GM21528 (cell line): ENCODE results near the gene RNPEPL1.

ENCODE experiments used
- ATAC-seq: cut with Tn5 transposase; IDR thresholded peaks from one replicate; pipeline ENCODE4 v1.9.1; 2021; ENCODE audit warnings: mild to moderate bottlenecking, moderate library complexity; ENCODE audit not compliant: unreplicated experiment, low FRiP score

RNPEPL1 gene

GRCh38 chr2:240588669-240589068 is 20.4 kb downstream of the RNPEPL1 start:
- ATAC-seq: no peak

- ATAC-seq: no peak
These were observed 21.1 kb downstream of the RNPEPL1 start for GRCh38 chr2:240589375-240589774.

- no peak for ATAC-seq
These were observed 21.7 kb downstream of the RNPEPL1 start for GRCh38 chr2:240589850-240590525.

GRCh38 chr2:240590681-240591111 is 22.4 kb downstream of the RNPEPL1 start:
- no peak for ATAC-seq

- no peak for ATAC-seq
These were observed 22.9 kb downstream of the RNPEPL1 start for GRCh38 chr2:240591226-240591625.

GRCh38 chr2:240591784-240592183 is 23.5 kb downstream of the RNPEPL1 start:
- no peak for ATAC-seq

- no peak for ATAC-seq
These were observed 24.9 kb downstream of the RNPEPL1 start for GRCh38 chr2:240593026-240593702.

DNA sequence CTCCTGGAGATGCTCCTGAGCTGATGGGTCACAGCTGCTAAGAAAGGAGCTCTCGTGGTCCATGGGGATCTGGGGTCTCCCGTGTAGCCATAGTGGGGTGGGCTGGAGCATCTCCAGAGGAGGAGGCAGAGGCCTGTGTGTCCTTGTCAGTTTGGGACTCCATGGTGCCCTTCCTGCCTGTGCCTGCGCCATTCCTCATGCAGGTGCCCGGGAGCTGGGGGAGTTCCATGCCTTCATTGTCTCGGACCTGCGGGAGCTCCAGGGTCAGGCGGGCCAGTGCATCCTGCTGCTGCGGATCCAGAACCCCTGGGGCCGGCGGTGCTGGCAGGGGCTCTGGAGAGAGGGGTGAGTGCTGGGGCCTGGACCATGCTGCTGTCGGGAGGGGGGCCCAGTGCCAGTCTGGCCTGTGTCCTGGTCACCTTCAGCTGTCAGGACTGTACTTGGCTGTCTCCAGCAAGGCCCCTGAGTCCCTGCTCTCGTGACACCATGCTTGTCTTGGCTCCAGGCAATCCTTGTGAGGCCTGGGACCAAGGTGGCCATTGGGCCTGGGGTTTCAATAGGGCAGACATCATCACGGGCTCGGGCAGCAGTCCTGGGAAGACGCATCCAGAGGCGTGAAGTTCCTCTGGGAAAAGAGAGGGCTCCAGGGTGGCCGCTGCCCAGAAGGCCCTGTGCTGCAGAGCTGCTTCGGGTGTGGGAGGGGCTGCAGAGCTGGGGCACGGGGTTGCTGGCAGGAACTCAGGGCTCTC is 25.6 kb downstream of the RNPEPL1 start:
- no peak for ATAC-seq

DNA sequence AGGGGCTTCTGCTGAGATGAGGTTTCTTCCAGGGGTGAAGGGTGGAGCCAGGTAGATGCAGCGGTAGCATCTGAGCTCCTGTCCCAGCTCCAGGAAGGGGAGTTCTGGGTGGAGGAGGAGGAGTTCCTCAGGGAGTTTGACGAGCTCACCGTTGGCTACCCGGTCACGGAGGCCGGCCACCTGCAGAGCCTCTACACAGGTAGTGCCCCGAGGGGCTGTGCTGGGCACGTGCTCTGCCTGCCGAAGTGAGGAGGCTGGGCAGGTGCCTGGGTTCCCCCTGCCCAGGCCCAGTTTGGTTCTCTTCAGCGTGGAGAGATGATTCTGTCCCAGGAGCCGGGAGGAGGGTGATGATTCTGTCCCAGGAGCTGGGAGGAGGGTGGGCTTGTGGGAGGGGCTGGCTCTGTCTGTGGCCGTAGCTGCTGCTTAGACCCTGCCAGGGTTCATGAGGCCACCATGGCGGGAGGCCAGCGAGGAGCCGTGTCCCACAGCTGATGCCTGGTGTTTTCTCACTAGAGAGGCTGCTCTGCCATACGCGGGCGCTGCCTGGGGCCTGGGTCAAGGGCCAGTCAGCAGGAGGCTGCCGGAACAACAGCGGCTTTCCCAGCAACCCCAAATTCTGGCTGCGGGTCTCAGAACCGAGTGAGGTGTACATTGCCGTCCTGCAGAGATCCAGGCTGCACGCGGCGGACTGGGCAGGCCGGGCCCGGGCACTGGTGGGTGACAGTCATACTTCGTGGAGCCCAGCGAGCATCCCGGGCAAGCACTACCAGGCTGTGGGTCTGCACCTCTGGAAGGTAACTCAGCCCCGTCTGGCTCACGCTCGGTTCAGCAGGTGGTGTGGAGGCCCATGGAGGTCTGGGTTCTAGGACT is 26.5 kb downstream of the RNPEPL1 start:
- no peak for ATAC-seq

- no peak for ATAC-seq
These were observed 27.2 kb downstream of the RNPEPL1 start for GRCh38 chr2:240595381-240596079.

DNA sequence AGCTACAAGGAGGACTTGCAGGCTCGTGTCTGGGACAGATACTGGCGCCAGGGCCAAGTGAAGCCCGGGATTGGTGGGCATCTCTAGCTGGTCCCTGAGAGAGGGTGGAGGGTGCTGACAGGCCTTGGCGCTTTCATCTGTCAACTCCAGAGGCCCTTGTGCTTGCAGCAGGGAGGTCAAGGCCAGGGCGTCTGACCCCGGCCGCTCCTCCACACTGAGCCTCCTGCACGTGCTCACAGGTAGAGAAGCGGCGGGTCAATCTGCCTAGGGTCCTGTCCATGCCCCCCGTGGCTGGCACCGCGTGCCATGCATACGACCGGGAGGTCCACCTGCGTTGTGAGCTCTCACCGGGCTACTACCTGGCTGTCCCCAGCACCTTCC is 27.8 kb downstream of the RNPEPL1 start:
- ATAC-seq: no peak

DNA sequence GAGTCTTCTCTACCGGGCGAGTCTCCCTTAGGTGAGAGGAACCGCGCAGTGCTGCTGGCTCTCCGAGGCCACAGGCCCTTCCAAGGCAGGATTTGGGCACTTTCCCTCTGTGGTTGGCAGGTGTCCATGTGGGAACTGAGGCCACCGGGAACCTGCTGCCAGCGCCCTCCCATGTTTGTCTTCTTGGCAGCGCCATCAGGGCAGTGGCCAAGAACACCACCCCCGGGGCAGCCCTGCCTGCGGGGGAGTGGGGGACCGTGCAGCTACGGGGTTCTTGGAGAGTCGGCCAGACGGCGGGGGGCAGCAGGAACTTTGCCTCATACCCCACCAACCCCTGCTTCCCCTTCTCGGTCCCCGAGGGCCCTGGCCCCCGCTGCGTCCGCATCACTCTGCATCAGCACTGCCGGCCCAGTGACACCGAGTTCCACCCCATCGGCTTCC is 28.2 kb downstream of the RNPEPL1 start:
- ATAC-seq: no peak

DNA sequence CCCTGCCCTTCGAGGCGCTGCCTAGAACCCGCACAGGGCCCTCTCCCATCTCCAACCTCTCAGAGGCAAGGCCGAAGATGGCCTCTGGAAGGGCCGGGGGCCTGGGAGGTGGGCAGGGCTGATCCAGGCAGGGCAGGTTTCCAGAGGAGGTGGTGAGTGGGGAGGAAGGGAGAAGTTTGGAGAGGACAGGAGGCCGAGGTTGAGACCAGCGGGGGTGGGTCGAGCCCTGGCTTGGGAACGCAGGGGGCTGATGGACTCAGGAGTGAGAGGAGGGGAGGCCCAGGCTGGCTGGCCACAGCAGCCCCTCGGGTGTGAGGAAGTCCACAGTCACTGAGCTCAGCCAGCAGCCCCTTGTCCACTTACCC is 28.8 kb downstream of the RNPEPL1 start:
- ATAC-seq: no peak

DNA sequence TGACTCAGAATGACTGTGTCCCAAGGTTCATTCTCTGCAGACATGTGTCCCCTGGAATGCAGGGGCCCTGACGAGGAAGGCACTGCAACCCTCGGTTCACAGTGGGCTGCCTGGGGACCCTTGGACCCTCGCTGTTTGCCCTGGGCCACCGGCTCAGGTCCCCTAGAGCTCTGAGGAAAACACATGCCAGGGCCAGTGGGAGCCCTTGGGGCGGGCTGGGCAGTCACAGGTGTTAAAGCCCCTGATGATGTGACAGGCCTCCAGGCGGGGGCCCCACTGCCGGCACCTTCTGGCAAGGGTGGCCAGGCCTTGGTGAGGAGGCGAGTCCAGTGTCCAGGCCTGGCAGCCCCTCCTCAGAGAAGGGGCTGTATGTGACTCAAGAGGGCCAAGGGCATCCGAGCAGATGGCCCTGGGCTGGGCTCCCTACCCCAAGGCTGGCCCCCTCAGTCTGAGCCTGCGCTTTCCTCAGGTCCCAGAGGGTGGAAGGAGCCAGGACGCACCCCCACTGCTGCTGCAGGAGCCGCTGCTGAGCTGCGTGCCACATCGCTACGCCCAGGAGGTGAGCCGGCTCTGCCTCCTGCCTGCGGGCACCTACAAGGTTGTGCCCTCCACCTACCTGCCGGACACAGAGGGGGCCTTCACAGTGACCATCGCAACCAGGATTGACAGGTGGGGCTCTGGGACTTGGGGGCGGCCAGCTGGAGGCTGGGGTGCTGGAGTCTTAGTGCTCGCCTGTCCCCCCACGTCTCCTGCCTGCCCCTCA is 29.3 kb downstream of the RNPEPL1 start:
- ATAC-seq: no peak

GRCh38 chr2:240598311-240598911 is 30.1 kb downstream of the RNPEPL1 start:
- no peak for ATAC-seq

- ATAC-seq: no peak
These were observed 30.9 kb downstream of the RNPEPL1 start for GRCh38 chr2:240599141-240599583.

- no peak for ATAC-seq
These were observed 32.2 kb downstream of the RNPEPL1 start for GRCh38 chr2:240600451-240600961.

DNA sequence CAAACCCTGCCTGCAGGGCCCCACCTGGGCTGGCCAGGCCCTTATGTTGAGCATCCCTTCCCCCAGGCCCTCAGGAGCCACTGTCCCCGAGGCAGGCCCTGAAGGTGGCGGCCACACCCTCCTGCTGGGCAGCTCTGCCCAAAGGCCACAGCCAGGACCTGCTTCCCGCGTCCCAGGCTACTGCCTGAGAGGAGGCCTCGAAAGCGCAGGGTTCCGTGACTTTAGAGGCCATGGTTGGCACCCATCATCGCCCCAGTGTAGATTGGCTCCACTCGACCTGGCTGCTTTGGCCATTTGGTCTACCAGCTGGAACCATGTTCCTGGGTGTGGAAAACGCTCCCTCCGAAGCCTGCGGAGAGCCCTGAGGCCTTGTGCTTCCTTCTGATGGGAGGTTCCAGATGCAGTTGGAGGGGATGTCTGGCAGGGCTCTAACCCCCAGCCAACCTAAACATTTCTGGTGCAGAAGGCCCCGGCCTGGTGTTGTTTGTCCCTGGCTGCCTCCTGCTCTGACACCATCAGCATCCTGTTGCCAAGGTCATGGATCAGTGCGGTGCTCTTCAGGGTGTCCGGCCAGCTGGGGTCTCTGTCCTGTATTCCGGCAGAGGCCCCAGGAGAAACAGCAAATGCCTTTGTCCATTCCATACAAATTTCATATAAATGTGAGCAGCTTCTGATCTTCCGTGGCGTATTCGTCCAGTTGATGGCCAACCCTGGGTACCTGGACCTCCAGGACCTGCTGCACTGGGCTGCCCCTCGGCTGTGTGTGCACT is 33.0 kb downstream of the RNPEPL1 start:
- ATAC-seq: no peak
